Measurements from ENCODE around the gene RRBP1.

The RRBP1 gene

DNA sequence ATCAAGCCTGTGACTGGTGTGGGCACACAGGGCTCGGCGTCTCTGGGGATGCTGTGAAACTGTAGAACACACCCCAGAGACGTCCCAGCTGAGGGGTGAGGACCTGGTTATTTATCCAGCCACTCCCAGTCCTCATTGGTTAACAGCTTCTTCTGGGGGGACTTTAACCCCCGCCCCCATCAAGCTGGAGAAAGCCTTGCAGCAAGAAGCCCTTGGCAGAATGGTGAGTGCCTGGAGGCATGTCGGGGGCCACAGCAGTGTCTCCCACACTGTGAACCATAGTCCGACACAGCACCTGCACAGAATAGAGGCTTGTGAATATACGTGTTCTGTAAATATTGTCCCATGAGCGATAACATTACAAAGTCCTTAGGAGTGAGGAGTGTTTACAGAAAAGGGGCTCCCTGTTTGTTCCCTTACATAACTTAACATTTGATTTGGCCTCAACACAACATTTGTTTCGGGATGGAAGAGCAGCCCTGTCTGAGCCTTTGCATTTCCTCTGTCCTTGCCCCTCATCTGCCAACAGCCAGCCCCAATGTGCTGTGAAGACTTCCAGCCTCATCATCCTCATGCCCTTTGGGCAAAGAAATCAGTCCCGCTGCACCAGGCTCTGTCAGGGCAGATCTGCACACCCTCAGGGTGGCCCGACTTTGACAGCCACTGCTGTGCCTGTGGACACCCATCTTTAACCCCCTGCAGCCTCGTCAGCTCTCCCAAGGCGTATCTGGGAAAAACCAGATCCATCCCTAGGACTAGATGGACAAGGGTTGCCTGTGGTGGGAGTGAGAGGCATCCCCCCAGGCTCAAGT lies 2.2 kb upstream of the RRBP1 start:
- TF ChIP-seq POLR2AphosphoS5 (IDR thresholded peaks at IDR 0.05; ENCODE audit: low read depth, low read length) (no peak), FOXP2 (optimal IDR thresholded peaks at IDR 0.05; ENCODE audit: borderline replicate concordance, extremely low read depth, extremely low read length, insufficient read depth) (no peak), SIN3A (IDR thresholded peaks at IDR 0.05; ENCODE audit: borderline replicate concordance, insufficient read depth, low read length) (no peak), TAF1 (IDR thresholded peaks at IDR 0.05; ENCODE audit: borderline replicate concordance, insufficient read depth, low read length) (no peak)
- TF ChIP-seq, protein P1, sequence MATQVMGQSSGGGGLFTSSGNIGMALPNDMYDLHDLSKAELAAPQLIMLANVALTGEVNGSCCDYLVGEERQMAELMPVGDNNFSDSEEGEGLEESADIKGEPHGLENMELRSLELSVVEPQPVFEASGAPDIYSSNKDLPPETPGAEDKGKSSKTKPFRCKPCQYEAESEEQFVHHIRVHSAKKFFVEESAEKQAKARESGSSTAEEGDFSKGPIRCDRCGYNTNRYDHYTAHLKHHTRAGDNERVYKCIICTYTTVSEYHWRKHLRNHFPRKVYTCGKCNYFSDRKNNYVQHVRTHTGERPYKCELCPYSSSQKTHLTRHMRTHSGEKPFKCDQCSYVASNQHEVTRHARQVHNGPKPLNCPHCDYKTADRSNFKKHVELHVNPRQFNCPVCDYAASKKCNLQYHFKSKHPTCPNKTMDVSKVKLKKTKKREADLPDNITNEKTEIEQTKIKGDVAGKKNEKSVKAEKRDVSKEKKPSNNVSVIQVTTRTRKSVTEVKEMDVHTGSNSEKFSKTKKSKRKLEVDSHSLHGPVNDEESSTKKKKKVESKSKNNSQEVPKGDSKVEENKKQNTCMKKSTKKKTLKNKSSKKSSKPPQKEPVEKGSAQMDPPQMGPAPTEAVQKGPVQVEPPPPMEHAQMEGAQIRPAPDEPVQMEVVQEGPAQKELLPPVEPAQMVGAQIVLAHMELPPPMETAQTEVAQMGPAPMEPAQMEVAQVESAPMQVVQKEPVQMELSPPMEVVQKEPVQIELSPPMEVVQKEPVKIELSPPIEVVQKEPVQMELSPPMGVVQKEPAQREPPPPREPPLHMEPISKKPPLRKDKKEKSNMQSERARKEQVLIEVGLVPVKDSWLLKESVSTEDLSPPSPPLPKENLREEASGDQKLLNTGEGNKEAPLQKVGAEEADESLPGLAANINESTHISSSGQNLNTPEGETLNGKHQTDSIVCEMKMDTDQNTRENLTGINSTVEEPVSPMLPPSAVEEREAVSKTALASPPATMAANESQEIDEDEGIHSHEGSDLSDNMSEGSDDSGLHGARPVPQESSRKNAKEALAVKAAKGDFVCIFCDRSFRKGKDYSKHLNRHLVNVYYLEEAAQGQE (IDR thresholded peaks at IDR 0.05; ENCODE audit: insufficient read depth in 1 of 2, low read depth in 2 of 2, low read length in 2 of 2): no peak

DNA sequence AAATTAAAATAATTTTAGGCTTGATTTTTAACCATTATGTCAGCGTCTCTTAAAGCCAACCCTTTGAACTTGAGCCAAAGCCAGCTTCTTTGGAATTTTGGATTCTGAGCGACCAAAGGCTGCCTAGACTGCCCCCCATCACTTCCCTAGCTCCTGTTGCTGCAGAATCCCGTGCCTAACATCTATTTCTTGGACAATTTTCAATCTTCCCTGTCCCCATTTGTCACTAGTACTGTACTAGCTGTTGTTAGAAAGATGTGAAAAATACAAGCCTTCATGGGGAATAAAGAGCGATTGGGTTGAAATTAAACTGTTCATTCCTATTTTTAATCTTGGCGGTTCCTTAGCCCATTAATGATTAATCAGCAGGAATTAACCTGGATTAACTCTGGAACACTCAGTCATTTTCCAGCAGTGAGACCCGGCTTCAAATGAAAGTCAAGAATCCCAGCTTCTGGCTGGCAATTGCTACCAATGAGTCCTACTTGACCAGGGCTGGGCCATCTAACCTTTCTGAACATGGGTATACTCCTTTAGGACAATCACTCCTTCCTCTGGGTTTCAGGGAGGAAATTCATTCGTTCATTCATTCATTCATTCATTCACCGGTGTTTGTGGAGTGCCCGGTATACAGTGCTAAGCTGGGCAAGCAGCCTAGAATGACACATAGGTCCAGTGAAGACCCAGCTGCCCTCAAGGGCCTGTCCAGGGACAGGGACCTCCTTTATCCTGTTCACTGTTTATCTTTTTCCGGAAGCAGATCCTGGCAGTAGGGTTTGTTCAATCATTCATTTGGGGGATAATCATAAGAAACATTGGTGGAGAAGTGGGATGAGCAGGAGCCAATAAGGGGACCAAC lies 1.4 kb upstream of the RRBP1 start:
- no peak for TF ChIP-seq FOXP2 (optimal IDR thresholded peaks at IDR 0.05; ENCODE audit: borderline replicate concordance, extremely low read depth, extremely low read length, insufficient read depth)
- no peak for TF ChIP-seq POLR2AphosphoS5 (IDR thresholded peaks at IDR 0.05; ENCODE audit: low read depth, low read length)
- TF ChIP-seq SIN3A (IDR thresholded peaks at IDR 0.05; ENCODE audit: borderline replicate concordance, insufficient read depth, low read length): no peak
- TF ChIP-seq TAF1 (IDR thresholded peaks at IDR 0.05; ENCODE audit: borderline replicate concordance, insufficient read depth, low read length): no peak
- TF ChIP-seq, protein P1 (IDR thresholded peaks at IDR 0.05; ENCODE audit: insufficient read depth in 1 of 2, low read depth in 2 of 2, low read length in 2 of 2): no peak

DNA sequence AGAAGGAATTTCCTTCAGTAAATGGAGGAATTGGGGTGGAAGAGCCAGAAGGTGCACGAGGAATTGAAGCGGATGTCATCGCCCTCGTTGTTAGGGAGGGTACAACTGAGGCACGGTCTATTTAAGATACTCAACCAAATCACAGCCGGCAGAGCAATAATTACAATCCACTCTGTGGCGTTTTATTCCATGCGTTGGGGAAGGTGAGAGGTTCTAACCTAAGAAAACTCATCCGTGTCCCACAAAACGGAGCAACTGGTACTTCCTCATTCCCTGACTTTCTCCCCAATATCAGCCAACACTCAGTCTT lies 802 bp upstream of the RRBP1 start:
- no peak for TF ChIP-seq FOXP2 (optimal IDR thresholded peaks at IDR 0.05; ENCODE audit: borderline replicate concordance, extremely low read depth, extremely low read length, insufficient read depth)
- TF ChIP-seq, protein P1 (IDR thresholded peaks at IDR 0.05; ENCODE audit: insufficient read depth in 1 of 2, low read depth in 2 of 2, low read length in 2 of 2): no peak
- no peak for TF ChIP-seq SIN3A (IDR thresholded peaks at IDR 0.05; ENCODE audit: borderline replicate concordance, insufficient read depth, low read length)
- TF ChIP-seq POLR2AphosphoS5 (IDR thresholded peaks at IDR 0.05; ENCODE audit: low read depth, low read length): no peak
- TF ChIP-seq TAF1 (IDR thresholded peaks at IDR 0.05; ENCODE audit: borderline replicate concordance, insufficient read depth, low read length): no peak

DNA sequence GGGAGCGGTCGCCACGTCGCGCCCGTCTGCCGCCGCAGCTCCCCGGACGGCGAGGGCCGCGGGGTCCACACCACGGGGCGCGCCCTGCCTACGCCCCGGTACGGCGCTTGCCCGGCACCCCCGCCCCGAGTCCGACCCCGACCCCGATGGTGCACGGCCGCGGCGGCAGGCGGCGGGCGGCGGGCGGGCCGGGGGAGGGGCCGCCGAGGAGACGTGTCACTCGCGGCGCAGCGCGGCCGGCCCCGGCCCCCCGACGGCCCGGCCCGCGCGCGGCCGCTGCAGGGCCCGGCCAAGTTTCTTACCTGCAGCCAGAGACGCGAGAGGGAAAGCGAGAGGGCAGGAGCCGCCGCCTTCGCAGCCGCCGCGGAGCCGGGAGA lies 328 bp downstream of the RRBP1 start:
- no peak for TF ChIP-seq TAF1 (IDR thresholded peaks at IDR 0.05; ENCODE audit: borderline replicate concordance, insufficient read depth, low read length)
- no peak for TF ChIP-seq POLR2AphosphoS5 (IDR thresholded peaks at IDR 0.05; ENCODE audit: low read depth, low read length)
- TF ChIP-seq SIN3A (IDR thresholded peaks at IDR 0.05; ENCODE audit: borderline replicate concordance, insufficient read depth, low read length): no peak
- TF ChIP-seq, protein P1 (IDR thresholded peaks at IDR 0.05; ENCODE audit: insufficient read depth in 1 of 2, low read depth in 2 of 2, low read length in 2 of 2): no peak
- TF ChIP-seq FOXP2 (optimal IDR thresholded peaks at IDR 0.05; ENCODE audit: borderline replicate concordance, extremely low read depth, extremely low read length, insufficient read depth): no peak
